Measurements from ENCODE around the gene VSIG4. TPM values are rescaled to one million over a fixed set of nuclear protein-coding genes. Genes with fewer than 3 reads are reported as not detected.

VSIG4 gene
- total RNA-seq, 1 donor from 2014 or later = not detected

DNA sequence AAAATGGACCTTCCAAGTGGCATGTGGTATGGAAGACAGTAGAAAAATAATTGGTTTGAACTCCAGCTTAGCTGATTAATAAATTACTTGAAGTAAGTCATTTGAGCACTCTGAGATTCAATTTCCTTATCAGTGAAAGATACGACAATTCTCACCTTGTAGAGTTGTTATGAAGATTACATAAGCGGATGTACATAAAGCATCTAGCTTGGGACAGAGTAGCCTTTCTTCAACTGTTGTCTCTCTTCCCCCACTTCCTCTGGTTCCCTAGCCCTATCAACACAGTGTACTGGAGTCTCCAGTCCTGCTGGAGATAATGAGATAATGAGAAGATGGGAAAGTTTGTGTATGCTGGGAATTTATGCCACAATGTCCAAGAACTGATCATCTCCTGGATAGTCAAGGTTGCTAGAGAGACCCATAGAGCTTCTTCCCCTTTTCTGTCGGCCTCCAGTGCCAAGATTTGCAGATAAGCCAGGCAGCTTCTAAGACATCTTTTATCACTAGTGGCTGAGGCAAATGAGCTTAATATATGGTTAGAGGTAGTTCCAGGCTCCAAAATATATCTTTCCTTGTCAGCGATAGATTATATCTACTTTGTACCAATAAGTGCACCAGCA lies 33.9 kb downstream of the VSIG4 start:
- no peak overlapping the region for H3K27ac Mint-ChIP-seq
- DNase-seq (ENCODE audit: low spot score in 2 of 2, unreplicated experiment in 2 of 2) = no peak
- peaks cover 29% of the 10 kb centered on the region for H3K9me3 Mint-ChIP-seq
- no peak overlapping the region for H3K4me3 Mint-ChIP-seq
- TF ChIP-seq, protein P1, sequence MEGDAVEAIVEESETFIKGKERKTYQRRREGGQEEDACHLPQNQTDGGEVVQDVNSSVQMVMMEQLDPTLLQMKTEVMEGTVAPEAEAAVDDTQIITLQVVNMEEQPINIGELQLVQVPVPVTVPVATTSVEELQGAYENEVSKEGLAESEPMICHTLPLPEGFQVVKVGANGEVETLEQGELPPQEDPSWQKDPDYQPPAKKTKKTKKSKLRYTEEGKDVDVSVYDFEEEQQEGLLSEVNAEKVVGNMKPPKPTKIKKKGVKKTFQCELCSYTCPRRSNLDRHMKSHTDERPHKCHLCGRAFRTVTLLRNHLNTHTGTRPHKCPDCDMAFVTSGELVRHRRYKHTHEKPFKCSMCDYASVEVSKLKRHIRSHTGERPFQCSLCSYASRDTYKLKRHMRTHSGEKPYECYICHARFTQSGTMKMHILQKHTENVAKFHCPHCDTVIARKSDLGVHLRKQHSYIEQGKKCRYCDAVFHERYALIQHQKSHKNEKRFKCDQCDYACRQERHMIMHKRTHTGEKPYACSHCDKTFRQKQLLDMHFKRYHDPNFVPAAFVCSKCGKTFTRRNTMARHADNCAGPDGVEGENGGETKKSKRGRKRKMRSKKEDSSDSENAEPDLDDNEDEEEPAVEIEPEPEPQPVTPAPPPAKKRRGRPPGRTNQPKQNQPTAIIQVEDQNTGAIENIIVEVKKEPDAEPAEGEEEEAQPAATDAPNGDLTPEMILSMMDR (IDR thresholded peaks at IDR 0.05; ENCODE audit: unreplicated experiment) = no peak
- H3K27me3 Mint-ChIP-seq (ENCODE audit: low read depth) = no peaks in the 10 kb centered on the region
- H3K36me3 Mint-ChIP-seq = no peaks in the 10 kb centered on the region
- no peaks in the 10 kb centered on the region for H3K4me1 Mint-ChIP-seq

DNA sequence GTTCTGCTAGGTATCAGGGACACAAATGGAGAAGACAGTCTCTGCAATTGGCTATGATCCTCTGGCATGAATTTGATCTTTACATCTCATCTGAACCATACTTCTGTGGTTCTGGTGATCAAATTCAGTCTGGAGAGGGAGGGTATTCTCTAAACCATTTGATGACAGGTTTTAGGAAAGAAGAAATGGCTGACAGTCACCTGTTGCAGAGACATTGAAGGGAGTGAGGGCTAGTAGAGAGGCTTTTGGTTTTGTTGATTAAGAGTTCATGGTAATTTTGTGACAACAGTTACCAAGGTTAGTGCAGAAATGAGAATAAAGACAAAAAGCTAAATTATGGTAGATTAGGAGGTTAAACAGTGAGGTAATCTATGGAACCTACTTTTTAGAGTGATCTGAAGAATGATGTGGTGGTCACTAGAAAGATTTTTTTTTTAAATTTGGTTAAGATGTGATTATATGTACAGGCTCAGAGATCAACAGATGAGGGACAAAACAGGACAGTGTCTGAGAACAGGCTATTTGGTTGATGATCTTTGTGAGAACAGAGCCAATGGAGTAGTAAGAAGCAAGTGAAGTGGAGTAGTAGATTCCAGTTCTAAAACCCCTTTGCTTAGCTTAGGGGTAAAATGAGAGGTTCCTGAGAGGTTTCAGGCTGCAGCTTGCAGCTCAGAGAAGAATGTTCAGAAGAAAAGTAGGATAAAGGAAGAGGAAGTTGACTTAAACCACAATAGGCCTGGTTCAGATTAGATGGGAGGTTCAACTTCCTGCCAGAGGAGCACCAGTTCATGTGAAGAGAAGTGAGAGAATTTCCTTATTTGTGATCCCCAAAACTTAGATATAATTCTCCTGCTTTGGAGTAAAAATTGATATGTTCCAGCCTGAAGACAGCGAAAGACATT lies 34.7 kb downstream of the VSIG4 start:
- no peak for DNase-seq (ENCODE audit: low spot score in 2 of 2, unreplicated experiment in 2 of 2)
- Mint-ChIP-seq H3K4me1 (no peaks in the 10 kb centered on the region), H3K9me3 (peaks cover 21% of the 10 kb centered on the region), H3K27ac (no peak overlapping the region), H3K27me3 (ENCODE audit: low read depth) (no peaks in the 10 kb centered on the region), H3K4me3 (no peak overlapping the region), H3K36me3 (no peaks in the 10 kb centered on the region)
- TF ChIP-seq, protein P1 (IDR thresholded peaks at IDR 0.05; ENCODE audit: unreplicated experiment) = no peak

DNA sequence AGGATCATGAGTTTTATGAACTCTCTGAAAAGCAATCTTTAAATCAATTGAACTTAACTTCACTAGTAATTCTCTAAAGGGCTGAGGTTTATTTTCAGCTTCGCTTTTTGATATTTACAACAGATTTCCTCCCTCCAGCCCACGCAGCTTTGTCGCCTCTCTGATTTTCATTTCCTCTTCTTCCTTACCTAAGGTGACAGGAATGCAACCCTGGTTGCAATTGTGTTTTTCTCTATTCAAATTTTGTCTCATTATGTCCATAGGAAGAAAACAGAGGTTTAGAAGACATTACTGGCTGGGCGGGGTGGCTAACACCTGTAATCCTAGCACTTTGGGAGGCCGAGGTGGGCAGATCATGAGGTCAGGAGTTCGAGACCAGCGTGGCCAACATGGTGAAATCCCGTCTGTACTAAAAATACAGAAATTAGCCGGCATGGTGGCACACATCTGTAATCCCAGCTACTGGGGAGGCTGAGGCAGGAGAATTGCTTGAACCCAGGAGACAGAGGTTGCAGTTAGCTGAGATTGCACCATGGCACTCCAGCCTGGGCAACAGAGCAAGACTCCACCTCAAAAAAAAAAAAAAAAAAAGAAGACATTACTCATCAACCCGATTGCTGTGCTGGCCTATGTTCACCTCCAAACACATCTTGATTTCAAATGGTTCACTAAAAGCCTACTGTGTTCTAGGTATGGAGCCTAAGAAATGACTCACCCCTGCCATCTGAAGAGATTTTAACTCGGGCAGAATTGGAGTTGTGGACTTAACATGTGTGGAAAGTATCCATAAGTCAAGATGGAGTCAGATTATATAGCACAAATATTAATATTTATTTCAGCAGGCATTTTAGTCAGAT lies 36.8 kb downstream of the VSIG4 start:
- no peak for DNase-seq (ENCODE audit: low spot score in 2 of 2, unreplicated experiment in 2 of 2)
- peaks cover 24% of the 10 kb centered on the region for H3K9me3 Mint-ChIP-seq
- H3K4me3 Mint-ChIP-seq = no peak overlapping the region
- H3K4me1 Mint-ChIP-seq = no peaks in the 10 kb centered on the region
- no peaks in the 10 kb centered on the region for H3K27me3 Mint-ChIP-seq (ENCODE audit: low read depth)
- TF ChIP-seq, protein P1 (IDR thresholded peaks at IDR 0.05; ENCODE audit: unreplicated experiment) = no peak
- H3K36me3 Mint-ChIP-seq = no peaks in the 10 kb centered on the region
- H3K27ac Mint-ChIP-seq = no peak overlapping the region

DNA sequence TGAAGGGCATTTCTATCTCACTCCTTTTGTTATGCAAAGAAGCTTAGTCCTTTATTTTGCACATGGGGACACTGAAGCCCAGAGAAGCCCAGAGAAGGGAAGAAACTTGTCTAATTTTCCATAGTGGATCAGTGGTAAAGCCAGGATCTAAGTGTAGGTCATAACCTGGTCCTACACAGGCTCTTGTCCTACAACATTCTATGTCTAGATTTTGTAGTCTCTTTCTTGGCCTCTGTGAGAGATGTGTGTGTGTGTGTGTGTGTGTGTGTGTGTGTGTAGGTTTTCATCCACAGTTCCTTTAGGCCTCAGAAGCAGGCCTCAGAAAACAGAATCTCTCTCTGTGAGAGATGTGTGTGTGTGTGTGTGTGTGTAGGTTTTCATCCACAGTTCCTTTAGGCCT lies 38.3 kb downstream of the VSIG4 start:
- H3K4me1 Mint-ChIP-seq = no peaks in the 10 kb centered on the region
- H3K4me3 Mint-ChIP-seq = no peak overlapping the region
- peaks cover 25% of the 10 kb centered on the region for H3K9me3 Mint-ChIP-seq
- H3K27me3 Mint-ChIP-seq (ENCODE audit: low read depth) = no peaks in the 10 kb centered on the region
- H3K36me3 Mint-ChIP-seq = no peaks in the 10 kb centered on the region
- DNase-seq (ENCODE audit: low spot score in 2 of 2, unreplicated experiment in 2 of 2) = no peak
- TF ChIP-seq, protein P1 (IDR thresholded peaks at IDR 0.05; ENCODE audit: unreplicated experiment) = no peak
- H3K27ac Mint-ChIP-seq = no peak overlapping the region

DNA sequence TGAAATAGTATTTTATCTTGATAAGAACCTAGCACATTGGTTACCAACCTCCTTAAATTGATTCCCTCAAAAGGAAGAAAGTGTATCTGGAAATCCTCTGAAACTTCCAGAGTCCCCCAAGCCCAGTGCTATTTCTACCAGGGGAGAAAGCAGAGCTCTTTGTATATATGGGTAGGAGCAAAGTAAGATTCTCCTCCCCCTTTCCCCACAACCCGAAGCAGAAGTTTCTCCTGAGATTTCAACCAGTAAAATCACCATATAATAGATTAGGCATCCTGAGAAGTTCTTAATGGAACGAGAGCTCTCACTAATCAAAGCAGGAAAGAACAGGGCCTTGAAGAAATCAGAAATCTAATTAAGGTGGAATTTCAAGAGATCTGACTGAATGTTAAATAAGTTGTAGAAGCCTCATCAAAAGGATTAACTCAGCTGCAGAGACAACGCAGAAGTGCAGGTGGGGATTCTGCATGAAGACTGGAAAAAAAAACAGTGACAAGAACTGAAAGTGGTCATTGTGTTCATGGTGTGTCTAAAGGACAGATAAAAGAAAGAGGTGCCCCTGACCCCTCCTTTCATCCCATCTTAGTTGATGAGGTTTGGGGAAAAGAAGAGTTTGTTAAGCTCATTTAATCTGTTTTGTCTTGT lies 39.1 kb downstream of the VSIG4 start:
- Mint-ChIP-seq H3K36me3 (no peaks in the 10 kb centered on the region), H3K27me3 (ENCODE audit: low read depth) (no peaks in the 10 kb centered on the region), H3K9me3 (peaks cover 28% of the 10 kb centered on the region), H3K27ac (no peak overlapping the region), H3K4me3 (no peak overlapping the region), H3K4me1 (no peaks in the 10 kb centered on the region)
- TF ChIP-seq, protein P1 (IDR thresholded peaks at IDR 0.05; ENCODE audit: unreplicated experiment) = no peak
- DNase-seq (ENCODE audit: low spot score in 2 of 2, unreplicated experiment in 2 of 2) = no peak
